ENCODE measurements around the gene SRD5A1.
"Not testable (repeated sequence)": the region's sequence is repeated elsewhere in the genome, so short reads cannot be mapped to it uniquely, and the experiment has no call there.

The SRD5A1 gene

DNA sequence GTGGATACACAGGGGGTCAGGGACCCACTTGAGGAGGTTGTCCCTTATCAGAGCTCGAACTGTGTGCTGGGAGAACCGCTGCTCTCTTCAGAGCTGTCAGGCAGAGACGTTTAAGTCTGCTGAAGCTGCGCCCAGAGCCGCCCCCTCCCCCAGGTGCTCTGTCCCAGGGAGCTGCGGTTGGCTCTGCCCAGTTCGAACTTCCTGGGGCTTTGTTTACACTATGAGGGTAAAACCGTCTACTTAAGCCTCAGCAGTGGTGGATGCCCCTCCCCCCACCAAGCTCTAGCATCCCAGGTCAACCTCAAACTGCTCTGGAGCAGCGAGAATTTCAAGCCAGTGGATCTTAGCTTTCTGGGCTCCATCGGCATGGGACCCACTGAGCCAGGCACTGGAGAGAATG, 15.9 kb downstream of the SRD5A1 start:
- no peak for DNase-seq

DNA sequence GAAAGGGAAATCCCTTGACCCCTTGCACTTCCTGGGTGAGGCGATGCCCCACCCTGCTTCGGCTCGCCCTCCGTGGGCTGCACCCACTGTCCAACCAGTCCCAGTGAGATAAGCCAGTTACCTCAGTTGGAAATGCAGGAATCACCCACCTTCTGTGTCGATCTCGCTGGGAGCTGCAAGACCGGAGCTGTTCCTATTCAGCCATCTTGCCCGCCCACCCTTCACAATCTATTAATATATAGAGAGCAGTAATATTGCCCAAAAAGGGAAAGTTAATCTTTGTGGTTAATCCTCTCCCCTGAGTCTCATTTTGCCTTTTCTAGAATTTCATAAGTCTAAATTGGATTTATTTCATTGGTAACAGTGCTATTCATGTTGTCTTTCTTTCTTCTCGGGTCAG, 16.4 kb downstream of the SRD5A1 start:
- no peak for DNase-seq

DNA sequence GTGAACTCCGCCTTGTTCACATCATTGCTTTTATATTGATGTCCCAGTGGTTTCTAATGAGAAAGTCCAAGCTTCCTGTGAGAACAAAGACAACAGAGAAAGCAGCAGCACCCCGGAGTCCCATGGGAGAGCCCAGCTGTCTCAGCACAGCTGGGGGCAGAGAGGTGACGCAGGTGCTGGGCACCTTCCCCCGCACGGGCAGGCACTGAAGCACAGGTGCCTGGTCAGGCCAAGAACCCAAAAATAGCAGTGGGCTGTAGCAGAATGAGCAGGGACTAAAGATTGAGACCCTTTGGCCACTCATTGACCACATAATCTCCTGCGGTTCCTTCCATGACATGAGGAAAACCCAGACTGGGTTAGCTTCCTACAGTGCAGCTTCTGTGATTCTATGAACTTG, 18.8 kb downstream of the SRD5A1 start:
- DNase-seq: no peak

DNA sequence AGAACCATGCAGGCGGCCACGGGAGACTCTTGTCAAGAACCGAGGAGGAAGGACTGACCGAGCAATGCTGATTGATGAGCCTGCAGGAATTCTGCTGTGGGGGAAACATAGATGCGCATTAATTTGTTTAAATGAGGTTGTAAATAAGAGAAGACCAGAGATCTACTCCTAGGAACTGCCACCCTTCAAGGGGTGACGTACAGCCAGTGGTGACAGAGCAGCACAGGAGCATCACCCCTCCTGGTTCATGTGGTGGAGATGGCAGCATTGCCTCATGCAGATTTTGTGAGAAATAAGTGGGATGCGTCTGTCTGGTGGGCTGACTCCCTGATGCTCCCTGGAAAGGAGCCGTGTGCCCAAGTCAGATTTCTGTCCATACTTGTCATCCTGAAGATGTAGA, 22.2 kb downstream of the SRD5A1 start:
- DNase-seq: no peak

DNA sequence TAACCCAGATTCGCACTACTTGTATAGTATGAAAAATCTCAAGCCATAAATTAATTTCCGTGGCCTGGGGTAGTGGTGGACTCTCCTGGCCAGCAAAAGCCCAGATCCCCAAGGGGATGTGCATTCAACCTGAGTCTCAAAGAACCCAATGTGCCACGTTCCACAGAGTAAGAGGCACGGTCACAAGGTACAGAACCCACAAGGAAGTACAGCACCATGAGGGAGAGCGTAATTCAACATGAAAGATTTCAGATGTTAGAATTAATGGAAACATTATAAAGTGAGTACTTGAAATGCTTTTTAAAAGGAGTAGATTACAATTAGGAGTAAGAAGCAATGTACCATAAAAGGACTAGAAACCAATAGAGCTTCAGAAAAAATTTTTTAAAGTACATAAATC, 23.4 kb downstream of the SRD5A1 start:
- DNase-seq: no peak

DNA sequence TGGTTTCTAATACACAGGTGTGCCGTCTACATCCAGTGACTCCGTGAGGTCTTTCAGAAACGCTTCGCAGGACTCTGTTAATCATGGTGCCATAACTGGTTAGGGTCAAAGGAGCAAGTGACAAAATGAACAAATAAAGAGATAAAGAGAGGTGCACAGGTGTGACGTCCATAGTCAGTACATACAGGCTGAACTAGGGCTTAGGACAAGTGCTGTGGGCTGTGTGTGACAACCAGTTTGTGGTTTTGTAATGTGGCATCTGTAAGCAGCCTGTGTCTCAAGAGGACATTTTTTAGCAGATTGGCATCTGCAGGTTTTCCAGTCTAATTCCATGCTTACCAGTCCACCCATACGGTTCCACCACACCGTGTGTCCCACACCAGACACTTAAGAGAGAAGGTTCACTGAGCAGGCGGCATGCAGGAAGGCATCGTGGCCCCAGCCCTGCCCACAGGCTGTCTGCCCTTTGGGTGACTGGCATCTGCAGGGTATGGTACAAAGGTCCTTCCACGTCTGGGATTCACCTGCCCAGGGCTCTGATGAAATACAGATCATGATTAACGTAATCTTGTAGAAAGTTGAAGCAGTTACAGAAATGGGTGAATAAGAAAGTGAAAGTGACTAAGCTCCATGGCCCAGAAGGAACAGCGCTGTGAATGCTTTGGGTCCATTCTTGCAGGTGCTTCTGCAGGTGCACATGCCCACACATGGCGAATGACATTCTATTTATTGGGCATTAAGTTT, 26.9 kb downstream of the SRD5A1 start:
- DNase-seq: no peak

DNA sequence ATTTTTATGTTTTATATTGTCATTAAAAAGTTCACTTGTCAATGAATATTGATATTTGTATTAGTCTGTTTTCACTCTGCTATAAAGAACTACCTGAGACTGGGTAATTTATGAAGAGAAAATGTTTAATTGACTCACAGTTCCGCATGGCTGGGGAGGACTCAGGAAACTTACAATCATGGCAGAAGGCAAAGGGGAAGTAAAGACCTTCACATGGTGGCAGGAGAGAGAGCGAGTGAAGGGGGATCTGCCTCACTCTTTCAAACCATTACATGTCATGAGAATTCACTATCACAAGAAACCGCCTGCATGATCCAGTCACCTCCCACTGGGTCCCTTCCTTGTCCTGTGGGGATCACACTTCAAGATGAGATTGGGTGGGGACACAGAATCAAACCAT, 27.4 kb downstream of the SRD5A1 start:
- DNase-seq: no peak

DNA sequence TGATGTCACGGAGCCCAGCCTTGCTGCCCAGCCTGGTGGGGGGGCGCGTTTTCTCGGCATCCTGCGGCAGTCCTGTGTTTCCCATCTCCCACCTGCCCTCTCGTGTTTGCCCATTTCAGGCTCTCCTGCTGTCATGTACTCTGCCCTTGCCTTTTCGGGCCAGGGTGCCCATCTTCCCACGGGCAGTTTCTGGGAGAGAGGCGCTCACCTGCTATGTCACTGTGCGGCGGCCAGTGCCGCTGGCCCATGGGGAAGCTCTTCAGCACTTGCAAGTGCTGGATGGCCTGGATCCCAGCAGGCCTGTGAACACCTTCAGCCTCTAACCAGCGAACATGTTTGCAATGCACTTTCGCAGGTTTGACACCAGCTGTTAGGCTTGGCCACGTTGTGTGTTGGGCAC, 33.5 kb downstream of the SRD5A1 start:
- DNase-seq: no peak

DNA sequence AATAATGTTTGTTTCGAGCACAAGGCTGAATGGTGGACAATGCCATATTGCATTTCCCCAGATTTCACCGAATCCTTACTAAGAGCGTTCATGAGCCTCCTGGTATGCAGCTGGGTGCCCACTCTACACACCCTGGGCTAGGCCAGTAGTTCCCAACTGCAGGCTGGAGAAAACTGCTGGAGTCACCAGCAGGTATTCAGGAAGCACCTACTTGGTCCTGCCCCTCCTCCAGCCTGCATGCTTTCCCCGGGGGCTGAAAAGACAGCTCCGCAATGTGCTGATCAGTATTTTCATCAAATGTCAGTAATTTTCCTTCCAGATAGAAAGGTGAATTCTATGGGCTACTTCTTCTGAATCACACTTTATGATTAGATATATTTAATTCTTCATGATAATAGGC, 34.4 kb downstream of the SRD5A1 start:
- DNase-seq: no peak

DNA sequence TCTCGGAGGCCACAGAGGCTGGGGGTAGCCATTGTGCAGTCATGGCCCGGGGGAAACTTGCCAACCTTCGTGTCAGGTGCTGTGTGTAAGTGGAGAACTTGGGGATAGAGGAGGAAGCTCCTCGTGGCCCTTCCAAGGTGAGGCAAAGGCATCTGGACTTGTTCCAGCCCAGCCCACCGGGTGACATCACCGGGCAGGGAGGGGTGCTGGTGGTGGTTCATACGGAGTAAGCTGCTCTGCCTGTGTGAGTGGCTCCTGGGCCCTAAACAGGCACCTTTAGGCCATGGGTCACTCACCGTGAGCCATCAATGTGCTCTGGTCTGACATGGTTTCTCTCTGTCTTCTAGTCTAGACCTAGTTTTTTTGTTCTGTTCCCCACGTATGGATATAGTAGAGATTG, 35.5 kb downstream of the SRD5A1 start:
- DNase-seq: not testable (repeated sequence)

DNA sequence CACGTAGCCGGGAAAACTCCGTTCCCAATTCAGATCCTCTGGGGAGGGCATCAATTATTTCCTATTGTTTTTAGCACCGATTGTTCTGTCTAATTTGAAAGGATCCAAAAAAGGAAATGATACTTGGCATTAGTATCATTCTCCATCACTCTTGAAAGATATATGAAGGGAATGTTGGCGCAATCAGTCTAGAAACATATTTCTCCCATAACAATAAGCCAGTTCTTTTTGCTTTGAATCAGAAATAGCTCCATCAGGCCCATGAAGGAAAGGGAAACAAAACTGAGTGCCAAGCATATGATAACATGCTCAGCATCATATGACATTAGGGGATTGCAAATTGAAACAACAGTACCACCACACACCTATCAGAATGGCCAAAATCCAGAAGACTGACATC, 39.8 kb downstream of the SRD5A1 start:
- no peak for DNase-seq

DNA sequence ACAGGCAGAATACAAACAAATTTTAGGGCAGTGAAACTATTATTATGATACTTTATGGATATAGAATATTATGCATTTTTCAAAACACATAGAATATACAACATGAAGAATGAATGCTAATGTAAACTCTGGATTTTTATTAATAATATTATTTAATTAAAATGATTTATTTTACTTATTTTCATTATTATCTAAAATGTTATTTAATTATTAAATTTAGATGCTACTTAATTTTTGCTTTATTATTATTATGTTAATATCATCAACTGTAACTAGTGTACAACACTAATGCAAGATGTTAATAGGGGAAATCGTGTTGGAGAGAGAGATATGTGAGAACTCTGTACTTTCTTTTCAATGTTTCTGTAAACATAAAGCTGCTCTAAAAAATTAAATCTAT, 40.7 kb downstream of the SRD5A1 start:
- no peak for DNase-seq

DNA sequence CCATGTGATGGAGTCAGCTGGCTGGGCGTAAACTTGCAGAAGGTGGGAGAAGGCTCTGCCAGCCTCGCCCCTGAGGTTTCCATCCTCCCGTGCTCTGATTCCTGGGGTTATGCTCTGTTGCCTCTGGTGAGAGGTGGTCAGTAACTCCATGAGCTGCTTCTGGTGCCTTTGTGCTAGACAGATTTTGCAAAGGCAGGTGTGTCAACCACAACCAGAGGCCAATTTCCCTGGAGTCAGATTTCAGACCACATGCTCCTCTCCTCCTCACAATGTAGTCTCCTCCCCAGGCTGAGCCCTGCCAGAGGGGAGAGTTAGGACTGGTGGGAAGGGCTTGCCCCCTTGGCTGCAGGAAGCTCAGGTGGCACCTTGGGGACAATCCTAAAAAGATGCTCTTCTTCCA, 41.2 kb downstream of the SRD5A1 start:
- no peak for DNase-seq

DNA sequence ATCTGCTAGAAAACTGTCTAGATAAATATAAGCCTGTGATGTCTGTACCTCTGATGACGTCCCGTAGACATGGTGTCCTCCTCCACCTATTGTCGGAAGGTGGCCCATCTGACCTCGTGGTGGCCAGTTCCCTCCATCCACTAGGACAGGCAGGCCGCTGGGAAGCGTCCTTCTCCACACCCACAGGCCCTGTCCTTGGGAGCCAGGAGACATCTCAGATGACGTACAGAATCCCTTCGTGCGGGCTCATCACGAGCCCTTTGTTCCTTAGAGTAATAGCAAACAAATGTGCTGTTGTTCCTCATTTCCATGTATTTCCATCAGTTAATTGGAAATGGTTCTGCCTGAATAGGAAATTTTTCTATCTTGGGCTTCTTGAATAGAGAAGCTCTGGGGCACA, 41.6 kb downstream of the SRD5A1 start:
- DNase-seq: no peak

DNA sequence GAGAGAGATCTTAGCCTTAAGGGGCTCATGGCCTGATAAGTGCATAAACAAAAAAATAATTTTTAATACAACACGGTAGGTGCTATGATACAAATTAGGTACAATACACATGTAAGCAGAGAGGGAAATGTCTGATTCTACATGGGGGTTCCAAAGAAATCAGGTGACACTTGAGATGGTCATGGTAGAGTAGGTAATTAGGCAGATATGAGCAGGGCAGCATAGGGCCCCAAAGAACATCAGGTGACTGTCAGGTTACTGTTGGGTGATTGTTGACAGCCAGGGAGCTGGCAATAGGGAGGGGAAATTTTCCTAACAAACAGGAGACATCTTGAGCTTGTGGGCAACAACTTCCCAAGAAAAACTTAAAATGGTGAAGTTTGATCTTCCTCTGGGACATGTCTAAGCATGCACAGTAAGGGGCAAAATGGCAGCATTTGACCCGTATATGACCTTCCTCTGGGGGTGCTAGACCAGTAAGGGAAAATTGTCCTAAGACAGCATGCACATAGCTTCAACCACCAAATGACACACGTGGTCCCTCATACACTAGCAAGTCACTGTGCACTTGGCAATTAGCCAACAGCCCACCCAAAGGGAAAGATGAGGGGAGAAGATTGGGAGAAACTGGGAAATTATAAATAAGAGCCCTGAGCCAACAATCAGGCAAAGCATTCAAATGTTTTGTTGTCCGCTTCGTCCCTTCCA, 42.7 kb downstream of the SRD5A1 start:
- DNase-seq: no peak

DNA sequence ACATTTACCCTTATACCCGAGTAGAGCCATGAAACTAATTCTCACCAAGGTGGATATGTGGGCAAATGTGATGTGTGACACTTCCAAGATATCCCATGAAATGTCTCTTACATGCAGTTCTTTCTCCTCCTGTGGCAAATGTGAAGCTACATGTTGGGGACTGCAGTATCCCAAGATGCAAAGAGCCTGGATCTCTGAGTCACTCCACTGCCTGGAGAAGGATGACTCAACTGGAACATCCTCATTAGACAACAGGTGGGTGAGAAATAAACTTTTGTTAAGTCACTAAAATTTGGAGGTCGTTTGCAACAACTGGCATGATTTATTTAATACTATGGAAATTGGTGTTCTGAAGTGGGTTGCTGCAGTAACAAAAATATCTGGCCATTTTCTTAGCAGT, 43.5 kb downstream of the SRD5A1 start:
- no peak for DNase-seq

DNA sequence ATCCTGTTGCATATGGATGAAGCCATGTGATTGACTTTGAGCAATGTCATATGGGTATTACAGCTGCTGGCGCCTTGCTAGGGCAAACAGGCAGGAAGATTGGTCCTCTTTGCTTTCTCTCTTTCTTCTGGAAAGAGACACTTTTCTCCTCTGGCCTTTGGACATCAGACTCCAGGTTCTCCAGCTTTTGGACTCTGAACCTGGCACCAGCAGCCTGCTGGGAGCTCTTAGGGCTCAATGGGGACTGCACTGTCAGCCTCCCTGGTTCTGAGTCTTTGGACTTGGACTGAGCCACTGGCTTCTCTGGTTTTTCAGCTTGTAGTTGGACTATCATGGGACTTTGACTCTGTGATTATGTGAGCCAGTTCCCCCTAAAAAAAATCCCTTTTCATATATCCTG, 45.1 kb downstream of the SRD5A1 start:
- DNase-seq: no peak

DNA sequence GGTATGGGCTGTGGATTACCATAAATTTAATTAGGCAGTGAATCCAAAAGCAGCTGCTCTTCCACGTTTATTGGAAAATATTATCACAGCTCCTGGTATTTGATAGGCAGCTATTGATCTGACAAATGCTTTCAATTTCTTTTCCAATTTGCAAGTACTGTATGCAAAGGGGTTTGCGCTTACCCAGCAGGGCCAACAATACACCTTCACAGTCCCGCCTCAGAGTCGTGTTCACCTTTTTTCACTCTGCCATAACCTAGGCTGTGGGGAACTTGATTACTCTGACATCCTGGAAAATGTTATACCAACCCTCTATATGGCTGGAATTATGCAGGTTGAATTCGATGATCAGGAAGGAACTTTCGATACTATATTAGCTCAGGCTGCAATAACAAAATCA, 47.7 kb downstream of the SRD5A1 start:
- no peak for DNase-seq

DNA sequence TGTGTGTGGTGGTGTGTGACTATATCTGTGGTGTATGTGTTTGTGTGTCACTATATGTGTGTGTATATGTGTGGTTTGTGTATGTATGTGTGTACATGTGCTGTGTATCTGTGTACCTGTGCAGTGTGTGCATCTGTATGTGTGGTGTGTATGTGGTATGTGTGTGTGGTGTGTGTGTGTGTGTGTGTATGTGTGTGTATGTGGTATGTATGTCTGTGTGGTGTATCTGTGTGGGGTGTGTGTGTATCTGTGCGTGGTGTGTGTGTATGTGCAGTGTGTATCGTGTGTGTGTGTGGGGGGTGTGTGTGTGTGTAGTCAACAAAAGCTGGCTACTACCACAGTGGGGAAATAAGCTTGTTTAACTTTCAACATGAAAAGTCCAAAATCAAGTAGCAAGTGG, 48.4 kb downstream of the SRD5A1 start:
- DNase-seq: no peak

DNA sequence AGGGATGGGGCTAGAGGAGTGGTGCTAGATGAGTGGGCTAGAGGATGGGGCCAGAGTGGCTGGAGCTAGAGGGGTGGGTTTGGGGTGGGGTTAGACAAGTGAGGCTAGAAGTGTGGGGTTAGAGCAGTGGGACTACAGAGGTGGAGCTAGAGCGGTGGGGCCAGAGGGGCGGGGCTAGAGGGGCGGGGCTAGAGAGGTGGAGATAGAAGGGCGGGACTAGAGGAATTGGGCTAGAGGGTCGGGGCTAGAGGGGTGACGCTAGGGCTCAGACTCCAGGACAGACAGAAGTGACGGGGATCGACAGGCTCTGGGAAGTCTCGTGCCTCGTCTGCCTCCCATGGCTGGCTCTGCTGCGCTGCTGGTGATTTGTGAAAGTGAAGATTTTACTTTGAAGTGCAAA, 49.0 kb downstream of the SRD5A1 start:
- DNase-seq: no peak

DNA sequence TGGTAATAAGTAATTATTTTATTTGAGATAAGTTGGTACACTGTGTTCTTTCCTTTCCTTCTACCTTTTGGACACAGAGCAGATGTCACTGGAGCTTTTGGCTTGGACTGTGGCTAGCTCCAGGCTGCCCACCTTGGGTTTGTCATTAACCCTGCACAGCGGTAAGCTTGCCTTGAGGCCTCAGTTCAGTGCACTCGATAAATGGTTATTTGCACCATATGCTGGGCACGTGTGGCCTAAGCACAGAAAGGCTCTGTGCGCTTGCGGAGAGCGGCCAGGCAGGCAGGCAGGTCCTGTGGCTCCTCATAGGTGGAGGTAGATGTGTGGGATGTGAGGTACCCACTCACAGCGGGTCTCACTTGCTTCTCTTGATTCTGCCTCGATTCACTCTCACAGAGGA, 50.0 kb downstream of the SRD5A1 start:
- DNase-seq: no peak

DNA sequence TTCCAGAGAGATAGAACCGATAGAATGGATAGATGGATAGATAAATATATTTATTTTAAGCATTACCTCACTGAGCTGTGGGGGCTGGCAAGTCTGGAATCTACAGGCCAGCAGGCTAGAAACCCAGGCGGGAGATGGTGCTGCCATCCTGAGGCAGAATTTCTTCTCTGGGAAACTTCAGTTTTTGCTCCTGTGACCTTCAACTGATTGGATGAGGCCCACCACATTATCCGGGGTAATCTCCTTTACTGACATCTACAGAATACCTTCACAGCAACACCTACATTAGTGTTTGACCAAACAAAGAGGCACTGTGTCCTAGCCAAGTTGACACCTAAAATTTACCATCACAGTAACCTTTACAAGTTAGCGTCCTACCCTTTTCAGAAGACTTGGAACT, 50.8 kb downstream of the SRD5A1 start:
- no peak for DNase-seq

DNA sequence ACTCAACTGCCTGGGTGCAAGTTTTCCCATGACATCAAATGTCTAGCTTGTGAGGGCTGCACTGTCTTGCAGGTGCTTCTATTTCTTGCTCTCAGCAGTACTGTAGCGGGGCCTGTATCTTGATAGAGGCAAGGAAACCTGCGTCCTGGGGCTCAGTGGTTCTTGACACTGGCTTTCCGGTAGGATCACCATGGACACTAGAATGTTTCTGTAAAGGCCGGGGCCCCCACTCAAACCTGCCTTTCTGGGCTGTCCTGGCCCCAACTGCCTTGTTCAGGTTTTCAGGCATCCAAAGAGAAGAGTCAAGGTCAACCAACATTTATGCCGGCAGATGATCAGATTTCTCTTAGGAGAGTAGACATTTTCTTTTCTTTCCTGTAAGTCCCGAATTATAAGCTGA, 53.3 kb downstream of the SRD5A1 start:
- DNase-seq: no peak

DNA sequence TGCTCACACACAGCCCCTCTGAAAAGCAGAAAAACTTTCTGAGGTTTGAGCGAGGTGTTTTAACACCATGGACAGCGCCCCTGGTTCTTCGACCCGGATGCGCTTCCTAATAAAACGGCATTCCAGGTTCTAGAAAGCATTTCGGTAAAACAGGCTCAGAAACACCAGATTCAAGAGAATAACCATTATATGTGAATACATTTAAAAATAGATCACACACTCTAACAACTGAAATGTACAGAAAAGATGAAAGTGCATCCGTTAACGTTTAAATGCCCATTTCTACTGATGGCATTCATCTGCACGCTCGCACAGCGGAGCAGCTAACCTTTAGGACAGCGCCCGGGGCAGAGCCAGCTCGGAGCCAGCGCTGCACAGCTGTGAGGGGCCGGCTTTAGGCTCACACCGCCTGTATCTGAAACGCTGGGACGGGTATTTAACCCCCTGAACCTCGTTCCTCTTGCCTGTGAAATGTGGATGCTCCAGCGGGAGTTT, 53.7 kb downstream of the SRD5A1 start:
- no peak for DNase-seq

DNA sequence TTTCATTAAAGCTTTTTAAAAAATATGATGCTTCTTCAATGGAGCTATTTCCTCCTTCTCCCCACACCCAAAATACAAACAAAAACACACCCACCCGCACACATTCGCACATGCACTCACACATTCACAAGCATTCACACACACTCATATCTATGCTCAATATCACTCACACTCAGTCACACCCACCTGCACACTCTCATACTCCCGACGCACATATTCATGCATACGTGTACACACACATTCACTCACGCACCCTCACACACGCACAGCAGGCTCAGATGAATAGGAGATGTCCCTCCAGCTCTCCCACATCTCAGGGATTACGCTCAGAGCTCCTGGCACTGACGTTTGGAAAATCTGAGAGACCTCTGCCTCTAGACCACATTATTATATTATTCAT, 54.3 kb downstream of the SRD5A1 start:
- no peak for DNase-seq

Data from SW 1271 (cell line).